ENCODE measurements around the gene MACROD2. TPM values are rescaled to one million over a fixed set of nuclear protein-coding genes. Genes with fewer than 3 reads are reported as not detected.

MACROD2 gene
- polyA plus RNA-seq, 1 donor (not counting 4 experiments of a cell fraction or from before 2014, with no cell fraction given) = 0.71 TPM

DNA sequence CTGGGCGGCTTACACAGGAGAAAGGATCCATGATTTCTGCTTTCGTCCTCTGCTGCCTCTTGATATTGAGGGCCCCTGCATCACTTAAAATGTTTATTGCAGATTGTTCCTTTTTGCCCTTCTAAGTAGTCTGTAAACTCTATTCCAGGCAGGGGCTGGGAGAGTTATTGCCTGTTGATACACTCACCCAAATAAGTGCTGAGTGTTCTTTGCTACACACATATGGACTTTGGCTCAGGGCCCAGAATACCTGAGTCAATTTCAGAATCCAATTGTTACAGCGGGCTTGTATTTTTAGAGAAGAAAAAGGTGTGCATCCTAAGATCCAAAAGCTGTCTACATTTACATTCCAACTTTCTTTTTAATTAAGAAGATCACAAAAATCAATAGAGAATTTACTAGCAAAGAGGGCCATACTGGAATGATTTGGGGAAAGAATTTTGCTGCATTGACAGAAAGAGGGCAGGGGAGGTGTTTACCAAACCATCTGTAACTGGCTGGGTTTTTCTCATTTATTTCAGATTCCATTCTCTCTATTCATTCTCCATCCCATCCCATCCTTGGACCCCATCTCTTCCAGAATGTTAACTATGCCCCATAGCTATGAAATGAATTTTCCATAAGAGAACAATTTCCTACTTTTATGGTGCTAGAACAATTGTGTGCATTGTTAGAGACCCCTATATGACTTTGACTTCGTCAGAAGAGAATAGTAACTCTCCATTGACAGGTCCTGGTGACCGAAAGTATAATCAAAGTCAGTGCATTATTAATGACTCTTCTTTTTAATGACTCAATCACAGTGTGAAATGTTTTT lies 1302.0 kb downstream of the MACROD2 start:
- dilution Hi-C loops (cut with MboI; ENCODE audit: extremely low pct_ligation_motif_present, low sequenced_read_pairs) = no loop called here
- DNase-seq (ENCODE audit: low read depth, low spot score) (no peak), FAIRE-seq (peak; percentile 66)
- Histone ChIP-seq H3K4me2 (ENCODE audit: control insufficient read depth, extremely low read depth, insufficient read depth, low read depth, low read length) (no peak overlapping the region), H3K4me1 (ENCODE audit: control insufficient read depth, extremely low read depth, insufficient read depth, low read length) (no peaks in the 10 kb centered on the region), H3K9me1 (ENCODE audit: control insufficient read depth, extremely low read depth, insufficient read depth, low read length) (no peaks in the 10 kb centered on the region), H3K9ac (ENCODE audit: control insufficient read depth, extremely low read depth, insufficient read depth, low read length) (no peak overlapping the region), H3K79me2 (ENCODE audit: control insufficient read depth, insufficient read depth, low read length) (no peaks in the 10 kb centered on the region), H3K4me3 (ENCODE audit: control insufficient read depth in 2 of 3, extremely low read depth in 1 of 3, insufficient read depth in 2 of 3, low read depth in 1 of 3, low read length in 3 of 3) (no peak overlapping the region), H4K20me1 (ENCODE audit: control insufficient read depth, extremely low read depth, insufficient read depth, low read length) (no peaks in the 10 kb centered on the region), H3K27ac (ENCODE audit: control insufficient read depth, insufficient read depth, low read length) (no peak overlapping the region), H3K9me3 (ENCODE audit: control insufficient read depth, low read depth, low read length) (no peaks in the 10 kb centered on the region), H2AFZ (ENCODE audit: control insufficient read depth, low read length) (no peak overlapping the region), H3K36me3 (ENCODE audit: control insufficient read depth in 2 of 2, extremely low read depth in 1 of 2, insufficient read depth in 2 of 2, low read length in 2 of 2) (no peaks in the 10 kb centered on the region), H3K27me3 (ENCODE audit: control insufficient read depth, extremely low read depth, insufficient read depth, low read length) (no peaks in the 10 kb centered on the region)
- TF ChIP-seq EZH2 (IDR thresholded peaks at IDR 0.05; ENCODE audit: low read length) = no peak
- TF ChIP-seq, protein P1, sequence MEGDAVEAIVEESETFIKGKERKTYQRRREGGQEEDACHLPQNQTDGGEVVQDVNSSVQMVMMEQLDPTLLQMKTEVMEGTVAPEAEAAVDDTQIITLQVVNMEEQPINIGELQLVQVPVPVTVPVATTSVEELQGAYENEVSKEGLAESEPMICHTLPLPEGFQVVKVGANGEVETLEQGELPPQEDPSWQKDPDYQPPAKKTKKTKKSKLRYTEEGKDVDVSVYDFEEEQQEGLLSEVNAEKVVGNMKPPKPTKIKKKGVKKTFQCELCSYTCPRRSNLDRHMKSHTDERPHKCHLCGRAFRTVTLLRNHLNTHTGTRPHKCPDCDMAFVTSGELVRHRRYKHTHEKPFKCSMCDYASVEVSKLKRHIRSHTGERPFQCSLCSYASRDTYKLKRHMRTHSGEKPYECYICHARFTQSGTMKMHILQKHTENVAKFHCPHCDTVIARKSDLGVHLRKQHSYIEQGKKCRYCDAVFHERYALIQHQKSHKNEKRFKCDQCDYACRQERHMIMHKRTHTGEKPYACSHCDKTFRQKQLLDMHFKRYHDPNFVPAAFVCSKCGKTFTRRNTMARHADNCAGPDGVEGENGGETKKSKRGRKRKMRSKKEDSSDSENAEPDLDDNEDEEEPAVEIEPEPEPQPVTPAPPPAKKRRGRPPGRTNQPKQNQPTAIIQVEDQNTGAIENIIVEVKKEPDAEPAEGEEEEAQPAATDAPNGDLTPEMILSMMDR (optimal IDR thresholded peaks at IDR 0.05 in 1 of 3, IDR thresholded peaks at IDR 0.05 in 1 of 3, conservative IDR thresholded peaks at IDR 0.05 in 1 of 3; ENCODE audit: extremely low read depth in 1 of 3, insufficient read depth in 2 of 3, low read length in 3 of 3) = no peak

GRCh38 chr20:15302075-15302474 lies 1306.8 kb downstream of the MACROD2 start:
- Histone ChIP-seq H3K36me3 (ENCODE audit: control insufficient read depth in 2 of 2, extremely low read depth in 1 of 2, insufficient read depth in 2 of 2, low read length in 2 of 2) (no peaks in the 10 kb centered on the region), H3K79me2 (ENCODE audit: control insufficient read depth, insufficient read depth, low read length) (no peaks in the 10 kb centered on the region), H4K20me1 (ENCODE audit: control insufficient read depth, extremely low read depth, insufficient read depth, low read length) (no peaks in the 10 kb centered on the region), H3K27me3 (ENCODE audit: control insufficient read depth, extremely low read depth, insufficient read depth, low read length) (no peaks in the 10 kb centered on the region), H3K9ac (ENCODE audit: control insufficient read depth, extremely low read depth, insufficient read depth, low read length) (no peak overlapping the region), H3K4me3 (ENCODE audit: control insufficient read depth in 2 of 3, extremely low read depth in 1 of 3, insufficient read depth in 2 of 3, low read depth in 1 of 3, low read length in 3 of 3) (no peak overlapping the region), H3K4me2 (ENCODE audit: control insufficient read depth, extremely low read depth, insufficient read depth, low read depth, low read length) (no peak overlapping the region), H3K4me1 (ENCODE audit: control insufficient read depth, extremely low read depth, insufficient read depth, low read length) (no peaks in the 10 kb centered on the region), H3K9me3 (ENCODE audit: control insufficient read depth, low read depth, low read length) (no peaks in the 10 kb centered on the region), H3K27ac (ENCODE audit: control insufficient read depth, insufficient read depth, low read length) (no peak overlapping the region), H2AFZ (ENCODE audit: control insufficient read depth, low read length) (no peak overlapping the region), H3K9me1 (ENCODE audit: control insufficient read depth, extremely low read depth, insufficient read depth, low read length) (no peaks in the 10 kb centered on the region)
- no peak for FAIRE-seq
- DNase-seq (ENCODE audit: low read depth, low spot score) = no peak
- dilution Hi-C loops (cut with MboI; ENCODE audit: extremely low pct_ligation_motif_present, low sequenced_read_pairs) = no loop called here
- TF ChIP-seq, protein P1 (optimal IDR thresholded peaks at IDR 0.05 in 1 of 3, IDR thresholded peaks at IDR 0.05 in 1 of 3, conservative IDR thresholded peaks at IDR 0.05 in 1 of 3; ENCODE audit: extremely low read depth in 1 of 3, insufficient read depth in 2 of 3, low read length in 3 of 3) = no peak
- no peak for TF ChIP-seq EZH2 (IDR thresholded peaks at IDR 0.05; ENCODE audit: low read length)
